Measurements from ENCODE around the gene BAD.
A peak's percentile ranks its signal among the peaks of the same experiment; 100 is the strongest.
"Not testable (repeated sequence)": the region's sequence is repeated elsewhere in the genome, so short reads cannot be mapped to it uniquely, and the experiment has no call there.

BAD gene

GRCh38 chr11:64314146-64314804, 29.8 kb upstream of the BAD start:
- peaks cover 29% of the 10 kb centered on the region for H3K36me3 ChIP-seq (ENCODE audit: control insufficient read depth, insufficient read depth, low read length)
- no peaks in the 10 kb centered on the region for H3K9me3 ChIP-seq (ENCODE audit: control insufficient read depth, low read length)
- no peak overlapping the region for H3K27ac ChIP-seq (ENCODE audit: low read depth, low read length, severe bottlenecking)
- whole genome bisulfite sequencing, 2 experiments (ENCODE audit: insufficient coverage in 2 of 2), result 88 to 96% methylated on average over 9 to 17 of the region's 19 CpGs
- H3K4me1 ChIP-seq (ENCODE audit: control insufficient read depth, insufficient read depth, low read length, poor library complexity, severe bottlenecking), result peaks cover 4% of the 10 kb centered on the region
- no peak overlapping the region for H3K4me3 ChIP-seq (ENCODE audit: extremely low read depth, insufficient read depth, low read length, poor library complexity, severe bottlenecking)

GRCh38 chr11:64313491-64314145, 29.2 kb upstream of the BAD start:
- H3K27ac ChIP-seq (ENCODE audit: low read depth, low read length, severe bottlenecking), result no peak overlapping the region
- H3K9me3 ChIP-seq (ENCODE audit: control insufficient read depth, low read length), result no peaks in the 10 kb centered on the region
- 91 to 95% methylated on average over 4 to 13 of the region's 18 CpGs for WGBS, 2 experiments (ENCODE audit: insufficient coverage in 2 of 2)
- H3K4me1 ChIP-seq (ENCODE audit: control insufficient read depth, insufficient read depth, low read length, poor library complexity, severe bottlenecking), result no peaks in the 10 kb centered on the region
- peaks cover 28% of the 10 kb centered on the region for H3K36me3 ChIP-seq (ENCODE audit: control insufficient read depth, insufficient read depth, low read length)
- H3K4me3 ChIP-seq (ENCODE audit: extremely low read depth, insufficient read depth, low read length, poor library complexity, severe bottlenecking), result no peak overlapping the region

- H3K36me3 ChIP-seq (ENCODE audit: control insufficient read depth, insufficient read depth, low read length), result peaks cover 28% of the 10 kb centered on the region
- H3K4me1 ChIP-seq (ENCODE audit: control insufficient read depth, insufficient read depth, low read length, poor library complexity, severe bottlenecking), result no peaks in the 10 kb centered on the region
- 98 to 99% methylated on average over 9 to 10 of the region's 10 CpGs for WGBS, 2 experiments (ENCODE audit: insufficient coverage in 2 of 2)
- no peak overlapping the region for H3K27ac ChIP-seq (ENCODE audit: low read depth, low read length, severe bottlenecking)
- no peak overlapping the region for H3K4me3 ChIP-seq (ENCODE audit: extremely low read depth, insufficient read depth, low read length, poor library complexity, severe bottlenecking)
- H3K9me3 ChIP-seq (ENCODE audit: control insufficient read depth, low read length), result no peaks in the 10 kb centered on the region
These were observed 28.5 kb upstream of the BAD start for GRCh38 chr11:64312947-64313346.

- H3K4me1 ChIP-seq (ENCODE audit: control insufficient read depth, insufficient read depth, low read length, poor library complexity, severe bottlenecking), result peaks cover 13% of the 10 kb centered on the region
- peaks cover 11% of the 10 kb centered on the region for H3K36me3 ChIP-seq (ENCODE audit: control insufficient read depth, insufficient read depth, low read length)
- 74 to 100% methylated on average over 4 to 5 of the region's 5 CpGs for WGBS, 2 experiments (ENCODE audit: insufficient coverage in 2 of 2)
- H3K4me3 ChIP-seq (ENCODE audit: extremely low read depth, insufficient read depth, low read length, poor library complexity, severe bottlenecking); H3K27ac ChIP-seq (ENCODE audit: low read depth, low read length, severe bottlenecking); H3K9me3 ChIP-seq (ENCODE audit: control insufficient read depth, low read length): not testable (repeated sequence)
These were observed 23.3 kb upstream of the BAD start for GRCh38 chr11:64307795-64308194.

GRCh38 chr11:64306876-64307622, 22.6 kb upstream of the BAD start:
- Histone ChIP-seq H3K27ac (ENCODE audit: low read depth, low read length, severe bottlenecking) (no peak overlapping the region), H3K4me1 (ENCODE audit: control insufficient read depth, insufficient read depth, low read length, poor library complexity, severe bottlenecking) (peaks cover 13% of the 10 kb centered on the region), H3K36me3 (ENCODE audit: control insufficient read depth, insufficient read depth, low read length) (peaks cover 11% of the 10 kb centered on the region), H3K4me3 (ENCODE audit: extremely low read depth, insufficient read depth, low read length, poor library complexity, severe bottlenecking) (peak overlapping the region; percentile 68), H3K9me3 (ENCODE audit: control insufficient read depth, low read length) (no peaks in the 10 kb centered on the region)
- WGBS, 2 experiments (ENCODE audit: insufficient coverage in 2 of 2), result 84 to 89% methylated on average over 11 to 12 of the region's 15 CpGs

- H3K9me3 ChIP-seq (ENCODE audit: control insufficient read depth, low read length), result no peaks in the 10 kb centered on the region
- peaks cover 13% of the 10 kb centered on the region for H3K4me1 ChIP-seq (ENCODE audit: control insufficient read depth, insufficient read depth, low read length, poor library complexity, severe bottlenecking)
- 18 to 32% methylated on average over 8 to 9 of the region's 9 CpGs for WGBS, 2 experiments (ENCODE audit: insufficient coverage in 2 of 2)
- peaks cover 11% of the 10 kb centered on the region for H3K36me3 ChIP-seq (ENCODE audit: control insufficient read depth, insufficient read depth, low read length)
- H3K27ac ChIP-seq (ENCODE audit: low read depth, low read length, severe bottlenecking), result peak overlapping the region; percentile 66
- peak overlapping the region; percentile 68 for H3K4me3 ChIP-seq (ENCODE audit: extremely low read depth, insufficient read depth, low read length, poor library complexity, severe bottlenecking)
These were observed 22.1 kb upstream of the BAD start for GRCh38 chr11:64306563-64306875.

- Histone ChIP-seq H3K4me3 (ENCODE audit: extremely low read depth, insufficient read depth, low read length, poor library complexity, severe bottlenecking) (peak overlapping the region; percentile 68), H3K36me3 (ENCODE audit: control insufficient read depth, insufficient read depth, low read length) (peaks cover 7% of the 10 kb centered on the region), H3K9me3 (ENCODE audit: control insufficient read depth, low read length) (no peaks in the 10 kb centered on the region), H3K27ac (ENCODE audit: low read depth, low read length, severe bottlenecking) (peak overlapping the region; percentile 66), H3K4me1 (ENCODE audit: control insufficient read depth, insufficient read depth, low read length, poor library complexity, severe bottlenecking) (peaks cover 13% of the 10 kb centered on the region)
- WGBS, 2 experiments (ENCODE audit: insufficient coverage in 2 of 2), result 1 to 2% methylated on average over 38 to 56 of the region's 71 CpGs
These were observed 21.5 kb upstream of the BAD start for GRCh38 chr11:64305691-64306562.

- WGBS, 2 experiments (ENCODE audit: insufficient coverage in 2 of 2), result 0 to 1% methylated on average over 42 to 72 of the region's 81 CpGs
These were observed 20.7 kb upstream of the BAD start, which contains the start of gene ESRRA for GRCh38 chr11:64305075-64305690. Gene ESRRA, plus strand, starts transcription at chr11:64305524. Its CDS starts 1,656 bp downstream, at chr11:64307180.

GRCh38 chr11:64304316-64305072, 20.0 kb upstream of the BAD start:
- Histone ChIP-seq H3K36me3 (ENCODE audit: control insufficient read depth, insufficient read depth, low read length) (peaks cover 4% of the 10 kb centered on the region), H3K9me3 (ENCODE audit: control insufficient read depth, low read length) (no peaks in the 10 kb centered on the region), H3K4me3 (ENCODE audit: extremely low read depth, insufficient read depth, low read length, poor library complexity, severe bottlenecking) (peak overlapping the region; percentile 57), H3K27ac (ENCODE audit: low read depth, low read length, severe bottlenecking) (peak overlapping the region; percentile 91), H3K4me1 (ENCODE audit: control insufficient read depth, insufficient read depth, low read length, poor library complexity, severe bottlenecking) (peaks cover 22% of the 10 kb centered on the region)
- 1% methylated on average over 36 to 38 of the region's 46 CpGs for WGBS, 2 experiments (ENCODE audit: insufficient coverage in 2 of 2)

More at GRCh38 chr11:64305075-64305690, 20.7 kb upstream of the BAD start, which contains the start of gene ESRRA:
- no peaks in the 10 kb centered on the region for H3K9me3 ChIP-seq (ENCODE audit: control insufficient read depth, low read length)
- peak within 1 kb of the TSS; percentile 91 for H3K27ac ChIP-seq (ENCODE audit: low read depth, low read length, severe bottlenecking)
- H3K36me3 ChIP-seq (ENCODE audit: control insufficient read depth, insufficient read depth, low read length), result peaks cover 4% of the 10 kb centered on the region
- H3K4me3 ChIP-seq (ENCODE audit: extremely low read depth, insufficient read depth, low read length, poor library complexity, severe bottlenecking), result peak within 1 kb of the TSS; percentile 68
- H3K4me1 ChIP-seq (ENCODE audit: control insufficient read depth, insufficient read depth, low read length, poor library complexity, severe bottlenecking), result peaks cover 15% of the 10 kb centered on the region

All from mesodermal cell (in vitro differentiated cells).